ENCODE data around the gene SF3B6.
A peak's percentile ranks its signal among the peaks of the same experiment; 100 is the strongest.

Gene SF3B6

GRCh38 chr2:24085200-24085489, 9.0 kb upstream of the SF3B6 start:
- H3K27ac ChIP-seq, result peak overlapping the region; percentile 92
- no peaks in the 10 kb centered on the region for H3K9me3 ChIP-seq (ENCODE audit: severe bottlenecking)

GRCh38 chr2:24084386-24085199, 8.5 kb upstream of the SF3B6 start, which contains the start of gene TP53I3:
Gene TP53I3 (minus strand): TSS chr2:24084834. CDS start chr2:24084326, 508 bp downstream.
- Histone ChIP-seq H3K27me3 (ENCODE audit: insufficient read depth, low read depth, severe bottlenecking) (no peaks in the 10 kb centered on the region), H3K9me3 (ENCODE audit: severe bottlenecking) (no peaks in the 10 kb centered on the region), H3K27ac (peak within 1 kb of the TSS; percentile 92), H3K4me3 (ENCODE audit: low read depth, low read length) (peak within 1 kb of the TSS; percentile 48), H3K36me3 (peaks cover 13% of the 10 kb centered on the region)
- TF ChIP-seq CTCF (IDR thresholded peaks at IDR 0.05; ENCODE audit: low read depth, low read length), result peak; percentile 98
- peak; percentile 93 for DNase-seq

More at GRCh38 chr2:24085200-24085489, 9.0 kb upstream of the SF3B6 start:
- no peak for DNase-seq
- Histone ChIP-seq H3K4me3 (ENCODE audit: low read depth, low read length) (peak overlapping the region; percentile 48), H3K36me3 (peaks cover 11% of the 10 kb centered on the region), H3K27me3 (ENCODE audit: insufficient read depth, low read depth, severe bottlenecking) (no peaks in the 10 kb centered on the region)
- no peak for TF ChIP-seq CTCF (IDR thresholded peaks at IDR 0.05; ENCODE audit: low read depth, low read length)

- DNase-seq, result peak; percentile 99
- H3K36me3 ChIP-seq, result peaks cover 18% of the 10 kb centered on the region
- no peaks in the 10 kb centered on the region for H3K27me3 ChIP-seq (ENCODE audit: insufficient read depth, low read depth, severe bottlenecking)
- H3K9me3 ChIP-seq (ENCODE audit: severe bottlenecking), result no peaks in the 10 kb centered on the region
- H3K4me3 ChIP-seq (ENCODE audit: low read depth, low read length), result peak overlapping the region; percentile 48
- peak overlapping the region; percentile 92 for H3K27ac ChIP-seq
- TF ChIP-seq CTCF (IDR thresholded peaks at IDR 0.05; ENCODE audit: low read depth, low read length), result 0 out of 2 replicates have a peak, but pooled peaks have one; percentile 2
Measured at GRCh38 chr2:24083567-24084385, 7.7 kb upstream of the SF3B6 start.

- Histone ChIP-seq H3K27ac (peak overlapping the region; percentile 92), H3K27me3 (ENCODE audit: insufficient read depth, low read depth, severe bottlenecking) (no peaks in the 10 kb centered on the region), H3K9me3 (ENCODE audit: severe bottlenecking) (no peaks in the 10 kb centered on the region), H3K4me3 (ENCODE audit: low read depth, low read length) (peak overlapping the region; percentile 48), H3K36me3 (peaks cover 18% of the 10 kb centered on the region)
- no peak for DNase-seq
- TF ChIP-seq CTCF (IDR thresholded peaks at IDR 0.05; ENCODE audit: low read depth, low read length), result no peak
Measured at GRCh38 chr2:24082787-24083566, 6.9 kb upstream of the SF3B6 start.

GRCh38 chr2:24080701-24081100, 4.6 kb upstream of the SF3B6 start:
- no peak for DNase-seq
- no peaks in the 10 kb centered on the region for H3K27me3 ChIP-seq (ENCODE audit: insufficient read depth, low read depth, severe bottlenecking)
- peaks cover 20% of the 10 kb centered on the region for H3K36me3 ChIP-seq
- no peak overlapping the region for H3K4me3 ChIP-seq (ENCODE audit: low read depth, low read length)
- H3K9me3 ChIP-seq (ENCODE audit: severe bottlenecking), result no peaks in the 10 kb centered on the region
- no peak for TF ChIP-seq CTCF (IDR thresholded peaks at IDR 0.05; ENCODE audit: low read depth, low read length)
- no peak overlapping the region for H3K27ac ChIP-seq

Data from WERI-Rb-1 (cell line).